Activated B cell treated with CpG ODN at 0.5 μM for 24 hours (primary cell): ENCODE data around the gene FLRT1. TPM values are rescaled to one million over a fixed set of nuclear protein-coding genes. Genes with fewer than 3 reads are reported as not detected.

Experiments used
- ATAC-seq: fragments of 200-7000 bp; cut with Tn5 transposase; one replicate; pipeline ENCODE4 v1.10.0; 2021; ENCODE audit warnings: low read depth, mild to moderate bottlenecking, moderate library complexity
- CTCF ChIA-PET: fragments of 350-600 bp; sonication (Branson Sonifier 250); formaldehyde crosslinking; loops from one replicate; lab custom pipeline; 2021; ENCODE audit warnings: antibody characterized with exemption; lab: Charles Lee
- POLR2A ChIA-PET: fragments of 350-600 bp; sonication (Branson Sonifier 250); formaldehyde crosslinking; loops from one replicate; lab custom pipeline; 2021; ENCODE audit warnings: antibody characterized with exemption; lab: Charles Lee
- DNase-seq: peaks from one replicate; pipeline ENCODE4 v3.0.0; 2022
- H3K27ac Mint-ChIP-seq: one replicate; pipeline ENCODE4 v1.8.0; 2020; ENCODE audit warnings: mixed read lengths
- H3K27me3 Mint-ChIP-seq: one replicate; pipeline ENCODE4 v1.8.0; 2021; ENCODE audit warnings: mixed read lengths
- H3K36me3 Mint-ChIP-seq: one replicate; pipeline ENCODE4 v1.8.0; 2021; ENCODE audit warnings: low read depth, mixed read lengths
- H3K4me1 Mint-ChIP-seq: one replicate; pipeline ENCODE4 v1.8.0; 2021; ENCODE audit warnings: mixed read lengths
- H3K4me3 Mint-ChIP-seq: one replicate; pipeline ENCODE4 v1.8.0; 2020; ENCODE audit warnings: mild to moderate bottlenecking, mixed read lengths
- H3K9me3 Mint-ChIP-seq: one replicate; pipeline ENCODE4 v1.8.0; 2020; ENCODE audit warnings: mixed read lengths
- CTCF ChIP-seq: fragments of 200-600 bp; IDR thresholded peaks from one replicate; pipeline ENCODE4 v1.8.0; 2022; ENCODE audit warnings: antibody characterized with exemption, mild to moderate bottlenecking
- intact Hi-C: fragments of 100-400 bp; cut with micrococcal nuclease; formaldehyde crosslinking; loops from one replicate; pipeline ENCODE4 v1.15.1; 2024
- total RNA-seq: library from RNA; stranded (reverse); gene quantifications from 2 replicates; pipeline ENCODE4 v1.2.3, GENCODE V29; 2022

Gene FLRT1
- total RNA-seq, 1 donor from 2014 or later = not detected

GRCh38 chr11:64015935-64016845 is 19.5 kb upstream of the FLRT1 start:
- Mint-ChIP-seq H3K27ac (no peak overlapping the region), H3K27me3 (no peaks in the 10 kb centered on the region), H3K36me3 (no peaks in the 10 kb centered on the region), H3K4me1 (no peaks in the 10 kb centered on the region), H3K9me3 (no peaks in the 10 kb centered on the region), H3K4me3 (no peak overlapping the region)
- ATAC-seq (no peak), DNase-seq (no peak)
- no peak for TF ChIP-seq CTCF
- intact Hi-C loops = no loop called here
- POLR2A ChIA-PET = no interaction called here
- CTCF ChIA-PET = no interaction called here

GRCh38 chr11:64017945-64018224 is 17.8 kb upstream of the FLRT1 start:
- Mint-ChIP-seq H3K4me1 (no peaks in the 10 kb centered on the region), H3K9me3 (no peaks in the 10 kb centered on the region), H3K36me3 (no peaks in the 10 kb centered on the region), H3K4me3 (no peak overlapping the region), H3K27me3 (no peaks in the 10 kb centered on the region), H3K27ac (no peak overlapping the region)
- TF ChIP-seq CTCF = no peak
- ATAC-seq = no peak
- no peak for DNase-seq
- POLR2A ChIA-PET = no interaction called here
- intact Hi-C loops = no loop called here
- CTCF ChIA-PET = no interaction called here

GRCh38 chr11:64018310-64018709 is 17.4 kb upstream of the FLRT1 start:
- Mint-ChIP-seq H3K27me3 (no peaks in the 10 kb centered on the region), H3K27ac (no peak overlapping the region), H3K9me3 (no peaks in the 10 kb centered on the region), H3K4me1 (no peaks in the 10 kb centered on the region), H3K36me3 (no peaks in the 10 kb centered on the region), H3K4me3 (no peak overlapping the region)
- ChIA-PET CTCF (no interaction called here), POLR2A (no interaction called here)
- intact Hi-C loops = no loop called here
- no peak for TF ChIP-seq CTCF
- ATAC-seq (no peak), DNase-seq (no peak)

GRCh38 chr11:64019106-64020037 is 16.4 kb upstream of the FLRT1 start:
- intact Hi-C loops = no loop called here
- no peaks in the 10 kb centered on the region for H3K36me3 Mint-ChIP-seq
- ATAC-seq = no peak
- no peaks in the 10 kb centered on the region for H3K4me1 Mint-ChIP-seq
- no peak overlapping the region for H3K27ac Mint-ChIP-seq
- DNase-seq = no peak
- H3K27me3 Mint-ChIP-seq = no peaks in the 10 kb centered on the region
- ChIA-PET CTCF (no interaction called here), POLR2A (no interaction called here)
- TF ChIP-seq CTCF = no peak
- no peaks in the 10 kb centered on the region for H3K9me3 Mint-ChIP-seq
- no peak overlapping the region for H3K4me3 Mint-ChIP-seq
